ENCODE measurements around the gene BNC2. TPM values are rescaled to one million over a fixed set of nuclear protein-coding genes. Genes with fewer than 3 reads are reported as not detected.

Gene BNC2
- total RNA-seq, 1 experiment from 2014 or later = 5.7 TPM

- Histone ChIP-seq H3K4me3 (ENCODE audit: low read depth in 2 of 2, low read length in 2 of 2) (no peak overlapping the region), H3K9me3 (ENCODE audit: control insufficient read depth, insufficient read depth, low read depth, low read length) (no peaks in the 10 kb centered on the region), H3K4me1 (ENCODE audit: control insufficient read depth, insufficient read depth, low read length) (no peaks in the 10 kb centered on the region), H3K27me3 (ENCODE audit: control insufficient read depth, insufficient read depth, low read length) (no peaks in the 10 kb centered on the region), H3K27ac (ENCODE audit: low read length) (no peak overlapping the region), H3K36me3 (ENCODE audit: control insufficient read depth, insufficient read depth, low read length) (no peaks in the 10 kb centered on the region)
- ATAC-seq (no peak), DNase-seq (ENCODE audit: low read depth, low spot score) (no peak)
- intact Hi-C loops (cut with micrococcal nuclease; ENCODE audit: unreplicated experiment) (no loop called here), in situ Hi-C loops (cut with HindIII; ENCODE audit: low pct_unique_long_range_greater_than_20kb, low sequenced_read_pairs) (no loop called here)
- TF ChIP-seq SIN3A (IDR thresholded peaks at IDR 0.05; ENCODE audit: borderline replicate concordance, insufficient read depth, low read depth, low read length) = no peak
- TF ChIP-seq, protein P1, sequence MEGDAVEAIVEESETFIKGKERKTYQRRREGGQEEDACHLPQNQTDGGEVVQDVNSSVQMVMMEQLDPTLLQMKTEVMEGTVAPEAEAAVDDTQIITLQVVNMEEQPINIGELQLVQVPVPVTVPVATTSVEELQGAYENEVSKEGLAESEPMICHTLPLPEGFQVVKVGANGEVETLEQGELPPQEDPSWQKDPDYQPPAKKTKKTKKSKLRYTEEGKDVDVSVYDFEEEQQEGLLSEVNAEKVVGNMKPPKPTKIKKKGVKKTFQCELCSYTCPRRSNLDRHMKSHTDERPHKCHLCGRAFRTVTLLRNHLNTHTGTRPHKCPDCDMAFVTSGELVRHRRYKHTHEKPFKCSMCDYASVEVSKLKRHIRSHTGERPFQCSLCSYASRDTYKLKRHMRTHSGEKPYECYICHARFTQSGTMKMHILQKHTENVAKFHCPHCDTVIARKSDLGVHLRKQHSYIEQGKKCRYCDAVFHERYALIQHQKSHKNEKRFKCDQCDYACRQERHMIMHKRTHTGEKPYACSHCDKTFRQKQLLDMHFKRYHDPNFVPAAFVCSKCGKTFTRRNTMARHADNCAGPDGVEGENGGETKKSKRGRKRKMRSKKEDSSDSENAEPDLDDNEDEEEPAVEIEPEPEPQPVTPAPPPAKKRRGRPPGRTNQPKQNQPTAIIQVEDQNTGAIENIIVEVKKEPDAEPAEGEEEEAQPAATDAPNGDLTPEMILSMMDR (IDR thresholded peaks at IDR 0.05) = no peak
- TF ChIP-seq, protein P2, sequence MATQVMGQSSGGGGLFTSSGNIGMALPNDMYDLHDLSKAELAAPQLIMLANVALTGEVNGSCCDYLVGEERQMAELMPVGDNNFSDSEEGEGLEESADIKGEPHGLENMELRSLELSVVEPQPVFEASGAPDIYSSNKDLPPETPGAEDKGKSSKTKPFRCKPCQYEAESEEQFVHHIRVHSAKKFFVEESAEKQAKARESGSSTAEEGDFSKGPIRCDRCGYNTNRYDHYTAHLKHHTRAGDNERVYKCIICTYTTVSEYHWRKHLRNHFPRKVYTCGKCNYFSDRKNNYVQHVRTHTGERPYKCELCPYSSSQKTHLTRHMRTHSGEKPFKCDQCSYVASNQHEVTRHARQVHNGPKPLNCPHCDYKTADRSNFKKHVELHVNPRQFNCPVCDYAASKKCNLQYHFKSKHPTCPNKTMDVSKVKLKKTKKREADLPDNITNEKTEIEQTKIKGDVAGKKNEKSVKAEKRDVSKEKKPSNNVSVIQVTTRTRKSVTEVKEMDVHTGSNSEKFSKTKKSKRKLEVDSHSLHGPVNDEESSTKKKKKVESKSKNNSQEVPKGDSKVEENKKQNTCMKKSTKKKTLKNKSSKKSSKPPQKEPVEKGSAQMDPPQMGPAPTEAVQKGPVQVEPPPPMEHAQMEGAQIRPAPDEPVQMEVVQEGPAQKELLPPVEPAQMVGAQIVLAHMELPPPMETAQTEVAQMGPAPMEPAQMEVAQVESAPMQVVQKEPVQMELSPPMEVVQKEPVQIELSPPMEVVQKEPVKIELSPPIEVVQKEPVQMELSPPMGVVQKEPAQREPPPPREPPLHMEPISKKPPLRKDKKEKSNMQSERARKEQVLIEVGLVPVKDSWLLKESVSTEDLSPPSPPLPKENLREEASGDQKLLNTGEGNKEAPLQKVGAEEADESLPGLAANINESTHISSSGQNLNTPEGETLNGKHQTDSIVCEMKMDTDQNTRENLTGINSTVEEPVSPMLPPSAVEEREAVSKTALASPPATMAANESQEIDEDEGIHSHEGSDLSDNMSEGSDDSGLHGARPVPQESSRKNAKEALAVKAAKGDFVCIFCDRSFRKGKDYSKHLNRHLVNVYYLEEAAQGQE (IDR thresholded peaks at IDR 0.05; ENCODE audit: insufficient read depth in 1 of 2, low read depth in 2 of 2, low read length in 1 of 2) = no peak
- no peak for TF ChIP-seq TCF7L2 (IDR thresholded peaks at IDR 0.05; ENCODE audit: low read depth, low read length)
- ChIA-PET CTCF (no interaction called here), POLR2A (no interaction called here)
- BruUV-seq (replicated peaks) = no TSS peak
Measured at GRCh38 chr9:16811987-16812685, 58.3 kb downstream of the BNC2 start.

DNA sequence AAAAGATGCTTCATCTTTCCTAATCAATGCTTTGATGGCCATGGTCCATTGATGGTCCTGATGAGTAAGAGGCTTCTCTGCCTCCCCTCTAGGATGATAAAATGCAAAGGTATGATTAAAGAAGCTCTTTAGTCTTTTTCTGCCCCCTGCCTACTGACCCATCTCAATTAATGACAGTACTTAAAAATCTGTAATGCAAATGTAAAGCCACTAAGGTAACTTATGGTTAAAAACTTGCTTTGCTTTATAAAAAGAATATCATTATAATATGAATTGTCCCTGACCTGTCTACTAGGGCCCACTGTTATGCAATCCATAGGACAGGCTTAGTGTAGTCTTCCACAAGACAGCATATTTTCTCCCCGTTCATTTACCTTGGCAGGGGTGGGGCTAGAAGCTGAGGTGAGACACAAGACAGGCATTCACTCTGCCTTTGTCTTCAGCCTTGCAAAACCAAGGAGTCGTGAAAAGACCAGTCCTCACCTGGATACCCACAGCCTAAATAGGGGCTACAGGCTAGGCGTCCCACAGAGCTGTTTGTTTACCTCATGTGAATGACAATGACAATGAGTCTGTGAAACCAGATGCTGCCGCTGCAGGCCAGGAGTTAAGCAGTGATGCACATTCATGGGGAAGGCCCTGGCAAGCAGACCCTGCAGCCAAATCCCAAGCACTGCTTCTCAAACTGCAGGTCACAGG lies 60.4 kb downstream of the BNC2 start:
- TF ChIP-seq SIN3A (IDR thresholded peaks at IDR 0.05; ENCODE audit: borderline replicate concordance, insufficient read depth, low read depth, low read length) = no peak
- no peak for TF ChIP-seq POLR2AphosphoS5 (IDR thresholded peaks at IDR 0.05; ENCODE audit: low read depth, low read length)
- TF ChIP-seq TCF7L2 (IDR thresholded peaks at IDR 0.05; ENCODE audit: low read depth, low read length) = no peak
- TF ChIP-seq, protein P2 (IDR thresholded peaks at IDR 0.05; ENCODE audit: insufficient read depth in 1 of 2, low read depth in 2 of 2, low read length in 1 of 2) = no peak
- TF ChIP-seq, protein P1 (IDR thresholded peaks at IDR 0.05) = no peak
- no peak overlapping the region for H3K4me3 ChIP-seq (ENCODE audit: low read depth in 2 of 2, low read length in 2 of 2)
- CTCF ChIA-PET = no interaction called here
- no peak for DNase-seq (ENCODE audit: low read depth, low spot score)
- no peak for ATAC-seq
- intact Hi-C loops (cut with micrococcal nuclease; ENCODE audit: unreplicated experiment) = no loop called here
- no peaks in the 10 kb centered on the region for H3K36me3 ChIP-seq (ENCODE audit: control insufficient read depth, insufficient read depth, low read length)
- POLR2A ChIA-PET = no interaction called here
- no TSS peak for BruUV-seq (replicated peaks)
- H3K4me1 ChIP-seq (ENCODE audit: control insufficient read depth, insufficient read depth, low read length) = no peaks in the 10 kb centered on the region
- H3K27me3 ChIP-seq (ENCODE audit: control insufficient read depth, insufficient read depth, low read length) = no peaks in the 10 kb centered on the region
- H3K9me3 ChIP-seq (ENCODE audit: control insufficient read depth, insufficient read depth, low read depth, low read length) = no peaks in the 10 kb centered on the region
- no peak overlapping the region for H3K27ac ChIP-seq (ENCODE audit: low read length)
- in situ Hi-C loops (cut with HindIII; ENCODE audit: low pct_unique_long_range_greater_than_20kb, low sequenced_read_pairs) = no loop called here

All from Panc1 (cell line).